Retinal pigment epithelial cell (primary cell): ENCODE results near the gene AP1B1.

ENCODE experiments used
- DNase-seq: peaks from one replicate; pipeline ENCODE4 v3.0.0-alpha.2; 2010; ENCODE audit warnings: low read depth
- H3K4me3 ChIP-seq: 2 replicates; pipeline ENCODE4 v1.5.1; 2011; ENCODE audit warnings: mild to moderate bottlenecking, low read length, control low read depth, moderate library complexity
- TF ChIP-seq, protein P1 (sequence below): conservative IDR thresholded peaks from 2 replicates; pipeline ENCODE4 v1.5.1; 2011; ENCODE audit warnings: low read depth, low read length, control low read depth, inconsistent platforms

AP1B1 gene

DNA sequence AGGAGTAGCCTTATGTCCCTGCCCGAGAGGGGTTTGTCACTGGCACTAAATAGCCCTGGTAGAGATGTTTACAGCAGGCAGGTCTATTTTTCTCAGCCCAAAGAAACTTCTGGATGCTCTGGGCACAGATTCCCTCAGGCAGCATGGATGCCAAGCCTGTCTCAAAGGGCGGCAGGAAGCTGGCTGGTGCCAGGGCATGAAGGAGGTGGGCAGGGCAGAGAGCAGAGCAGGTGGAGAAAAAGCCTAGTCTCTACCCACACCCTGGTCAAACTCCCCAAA is 86.0 kb downstream of the AP1B1 start:
- TF ChIP-seq, protein P1, sequence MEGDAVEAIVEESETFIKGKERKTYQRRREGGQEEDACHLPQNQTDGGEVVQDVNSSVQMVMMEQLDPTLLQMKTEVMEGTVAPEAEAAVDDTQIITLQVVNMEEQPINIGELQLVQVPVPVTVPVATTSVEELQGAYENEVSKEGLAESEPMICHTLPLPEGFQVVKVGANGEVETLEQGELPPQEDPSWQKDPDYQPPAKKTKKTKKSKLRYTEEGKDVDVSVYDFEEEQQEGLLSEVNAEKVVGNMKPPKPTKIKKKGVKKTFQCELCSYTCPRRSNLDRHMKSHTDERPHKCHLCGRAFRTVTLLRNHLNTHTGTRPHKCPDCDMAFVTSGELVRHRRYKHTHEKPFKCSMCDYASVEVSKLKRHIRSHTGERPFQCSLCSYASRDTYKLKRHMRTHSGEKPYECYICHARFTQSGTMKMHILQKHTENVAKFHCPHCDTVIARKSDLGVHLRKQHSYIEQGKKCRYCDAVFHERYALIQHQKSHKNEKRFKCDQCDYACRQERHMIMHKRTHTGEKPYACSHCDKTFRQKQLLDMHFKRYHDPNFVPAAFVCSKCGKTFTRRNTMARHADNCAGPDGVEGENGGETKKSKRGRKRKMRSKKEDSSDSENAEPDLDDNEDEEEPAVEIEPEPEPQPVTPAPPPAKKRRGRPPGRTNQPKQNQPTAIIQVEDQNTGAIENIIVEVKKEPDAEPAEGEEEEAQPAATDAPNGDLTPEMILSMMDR = no peak
- no peak for DNase-seq
- no peak overlapping the region for H3K4me3 ChIP-seq

GRCh38 chr22:29301716-29302401 is 86.5 kb downstream of the AP1B1 start:
- TF ChIP-seq, protein P1 = no peak
- no peak for DNase-seq
- H3K4me3 ChIP-seq = no peak overlapping the region

DNA sequence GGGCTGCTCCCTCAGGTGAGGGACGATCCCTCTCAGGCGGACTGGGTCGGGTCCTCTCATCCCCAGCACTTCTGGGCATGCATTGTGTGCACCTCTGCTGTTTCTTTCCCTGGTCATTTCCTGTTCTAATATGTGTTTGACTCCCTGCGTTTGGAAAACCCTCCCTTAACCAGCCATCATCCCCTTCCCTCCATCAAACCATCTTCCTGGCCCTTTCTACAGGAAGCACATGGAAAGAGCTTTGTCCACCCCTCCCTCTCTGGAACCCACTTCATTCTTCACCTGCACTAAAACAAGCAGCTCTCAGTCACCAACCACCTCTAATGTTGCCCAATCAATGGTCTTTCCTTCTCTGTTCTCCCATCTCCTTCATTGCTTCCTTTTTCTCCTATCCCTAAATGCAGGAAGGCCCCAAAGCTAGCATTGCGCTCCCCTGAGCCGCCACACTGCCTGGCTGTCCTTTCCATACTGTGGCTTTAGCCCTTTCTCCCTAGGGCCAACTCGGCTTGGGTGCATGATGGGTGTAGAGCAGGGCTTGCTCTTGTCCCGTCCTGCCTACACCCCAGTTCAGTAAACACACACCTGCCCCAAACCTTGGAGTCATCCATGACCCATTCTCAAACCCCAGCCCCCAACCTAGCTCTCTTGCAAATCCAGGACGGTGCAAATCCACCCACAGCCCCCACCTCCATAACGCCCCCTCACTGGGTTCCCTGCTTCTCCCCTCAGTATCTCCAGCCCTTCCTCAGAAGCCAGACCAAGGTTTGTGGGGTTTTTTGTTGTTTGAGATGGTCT is 87.4 kb downstream of the AP1B1 start:
- DNase-seq = no peak
- TF ChIP-seq, protein P1 = no peak

DNA sequence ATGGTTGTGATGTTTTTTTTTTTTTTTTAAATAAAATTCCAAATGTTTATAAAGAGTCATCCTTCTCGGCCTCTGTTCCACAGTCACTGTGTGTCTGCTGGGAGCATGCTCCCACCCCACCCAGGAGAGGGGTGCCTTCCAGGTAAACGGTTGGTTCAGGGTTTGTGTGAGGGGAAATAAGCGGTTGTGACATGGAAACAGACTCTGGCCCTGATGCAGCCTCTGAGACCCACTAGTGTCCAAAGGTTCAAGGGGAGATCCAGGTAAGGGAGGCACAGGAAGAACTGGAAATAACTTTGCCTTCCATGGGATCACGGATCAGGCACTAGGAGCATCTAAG is 87.9 kb downstream of the AP1B1 start:
- TF ChIP-seq, protein P1 = no peak
- DNase-seq = no peak
- H3K4me3 ChIP-seq = no peak overlapping the region

More for the DNA sequence above, 87.4 kb downstream of the AP1B1 start:
- no peak overlapping the region for H3K4me3 ChIP-seq

DNA sequence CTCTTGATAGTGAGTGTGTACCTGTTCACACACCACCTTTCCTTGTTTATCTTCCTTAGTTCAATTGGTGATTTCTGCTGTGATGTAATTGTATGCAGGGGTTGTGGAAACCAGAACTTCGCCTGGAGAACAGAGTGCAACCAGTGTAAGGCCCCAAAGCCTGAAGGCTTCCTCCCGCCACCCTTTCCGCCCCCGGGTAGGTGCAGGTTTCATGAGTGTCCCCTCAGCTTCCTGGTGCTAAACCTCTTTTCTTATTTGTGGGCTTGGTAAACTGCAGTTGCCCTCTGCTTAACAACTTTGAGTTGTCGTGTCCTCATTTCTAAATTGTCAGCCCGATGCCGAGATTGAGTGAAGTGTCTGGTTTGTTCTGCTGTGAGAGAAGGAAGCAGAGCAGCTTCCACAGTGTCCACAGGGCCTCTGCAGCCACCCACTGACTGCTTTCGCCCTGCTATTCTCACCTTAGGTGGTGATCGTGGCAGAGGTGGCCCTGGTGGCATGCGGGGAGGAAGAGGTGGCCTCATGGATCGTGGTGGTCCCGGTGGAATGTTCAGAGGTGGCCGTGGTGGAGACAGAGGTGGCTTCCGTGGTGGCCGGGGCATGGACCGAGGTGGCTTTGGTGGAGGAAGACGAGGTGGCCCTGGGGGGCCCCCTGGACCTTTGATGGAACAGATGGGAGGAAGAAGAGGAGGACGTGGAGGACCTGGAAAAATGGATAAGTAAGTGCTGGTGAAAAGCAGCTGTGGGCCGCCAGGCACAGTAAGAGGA is 89.1 kb downstream of the AP1B1 start:
- no peak overlapping the region for H3K4me3 ChIP-seq
- TF ChIP-seq, protein P1 = no peak
- no peak for DNase-seq

- no peak overlapping the region for H3K4me3 ChIP-seq
- TF ChIP-seq, protein P1 = no peak
- DNase-seq = no peak
Measured at GRCh38 chr22:29298641-29299040, 89.7 kb downstream of the AP1B1 start.
